A549 (cell line): ENCODE measurements around the gene SMTN.
"Not testable (repeated sequence)": the region's sequence is repeated elsewhere in the genome, so short reads cannot be mapped to it uniquely, and the experiment has no call there.

ENCODE experiments used
- CHD2 ChIP-seq: fragments of 150-350 bp; IDR thresholded peaks from 2 replicates; pipeline ENCODE4 v1.6.1; 2014; ENCODE audit warnings: low read length; ENCODE audit not compliant: partially characterized antibody
- CTCF ChIP-seq: fragments of >200 bp; sonication (Bioruptor Twin); formaldehyde crosslinking; IDR thresholded peaks from 3 replicates; pipeline ENCODE4 v1.5.1; 2016
- ELK1 ChIP-seq: fragments of 150-350 bp; IDR thresholded peaks from 2 replicates; pipeline ENCODE4 v1.6.1; 2014; ENCODE audit warnings: low read depth, mild to moderate bottlenecking, low read length
- NR3C1 ChIP-seq: fragments of >200 bp; sonication (Bioruptor Twin); formaldehyde crosslinking; IDR thresholded peaks from 3 replicates; pipeline ENCODE4 v1.6.1; 2017
- POLR2A ChIP-seq: IDR thresholded peaks from 2 replicates; pipeline ENCODE4 v1.6.1; 2012; ENCODE audit warnings: mild to moderate bottlenecking, low read length
- USF2 ChIP-seq: fragments of 450-650 bp; IDR thresholded peaks from 2 replicates; pipeline ENCODE4 v1.6.1; 2014; ENCODE audit warnings: antibody characterized with exemption
- ZFP36 ChIP-seq: fragments of 450-650 bp; IDR thresholded peaks from 2 replicates; pipeline ENCODE4 v1.6.1; 2014; ENCODE audit warnings: borderline replicate concordance; ENCODE audit not compliant: partially characterized antibody

GRCh38 chr22:31112547-31113091 lies 31.5 kb downstream of the SMTN start:
- not testable (repeated sequence) for TF ChIP-seq USF2, CTCF, CHD2, NR3C1, ELK1, ZFP36, POLR2A
